H1 (cell line): ENCODE results near the gene CHSY1. TPM values are rescaled to one million over a fixed set of nuclear protein-coding genes. Genes with fewer than 3 reads are reported as not detected.

Source experiments
- CBX8 ChIP-seq: fragments of 300-800, 300-1000 bp; sonication (generic); IDR thresholded peaks from 2 replicates; pipeline ENCODE4 v1.7.1; 2016; ENCODE audit warnings: low read depth, low read length, borderline replicate concordance
- CTBP2 ChIP-seq: IDR thresholded peaks from 2 replicates; pipeline ENCODE4 v1.7.0; 2011; ENCODE audit warnings: borderline replicate concordance, mild to moderate bottlenecking, moderate library complexity, mixed read lengths, low read length; ENCODE audit not compliant: insufficient read depth, insufficient read length
- polyA plus RNA-seq, 7 experiments: library from polyadenylated mRNA; depleted of rRNA in 3 of 7; stranded (reverse) in 5 of 7; unstranded in 2 of 7; fragments of >200 nt in 5 of 7; fragments of 200-250 nt in 2 of 7; gene quantifications; 1 replicate in 5 of 7; 2 replicates in 1 of 7; 4 replicates in 1 of 7; pipeline versions ENCODE4 v1.2.1 to v1.2.3, GENCODE V29; 2011 to 2013; ENCODE audit warnings: missing spikeins in 2 of 7, mixed read lengths in 2 of 7
- total RNA-seq: library from RNA; stranded (reverse); fragmentation: NEBNext Ultra II Directional; extraction: Animal tissue kit (Norgen Biotek cat#: 25700); gene quantifications from 2 replicates; pipeline ENCODE4 v1.2.1, GENCODE V29; 2021

Gene CHSY1
- total and polyA plus RNA-seq, 2 of the 8 experiments (the other 6 are each of a cell fraction or from before 2014, with no cell fraction given) = 24.9 to 60.7 TPM

DNA sequence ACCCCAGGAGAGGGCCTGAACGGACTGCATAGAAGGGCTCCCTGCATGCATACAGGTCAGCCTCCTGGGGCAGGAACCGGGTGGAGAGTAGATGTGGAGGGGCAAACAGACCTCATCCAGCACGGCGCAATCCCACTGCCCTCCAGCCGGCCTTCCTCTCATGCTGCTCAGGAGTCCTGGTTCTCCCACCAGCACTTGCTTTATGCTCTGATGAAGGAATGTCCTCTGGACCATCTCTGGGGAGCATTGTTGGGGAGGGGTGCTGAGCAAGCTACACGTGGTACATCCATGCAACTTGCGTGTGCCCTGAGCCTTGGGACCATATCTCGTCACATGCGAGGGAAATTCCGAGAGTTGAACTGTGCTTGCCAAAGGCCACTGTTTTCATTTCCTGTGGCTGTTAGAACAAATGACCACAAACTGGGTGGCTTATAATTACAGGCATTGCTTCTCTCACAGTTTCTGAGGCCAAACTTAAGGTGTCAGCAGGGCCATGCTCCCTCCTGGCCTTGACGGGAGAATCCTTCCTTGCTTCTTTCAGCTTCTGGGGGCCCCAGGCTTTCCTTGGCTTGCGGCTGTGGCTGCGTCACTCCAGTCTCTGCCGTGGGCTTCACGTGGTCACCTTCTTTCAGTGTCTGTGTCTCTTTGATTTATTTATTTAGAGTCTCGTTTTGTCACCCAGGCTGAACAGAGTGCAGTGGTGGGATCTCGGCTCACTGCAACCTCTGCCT is 13.2 kb upstream of the CHSY1 start (continued):
- TF ChIP-seq CTBP2 (no peak), CBX8 (no peak)
- TF ChIP-seq, all 59 proteins: peak for 0
